ENCODE data around the gene SLF2. TPM values are rescaled to one million over a fixed set of nuclear protein-coding genes. Genes with fewer than 3 reads are reported as not detected.
A peak's percentile ranks its signal among the peaks of the same experiment; 100 is the strongest.

SLF2 gene
- total and polyA plus RNA-seq, 2 of the 13 experiments (the other 11 are each of a cell fraction or from before 2014, with no cell fraction given), result 12.2 to 48.1 TPM

GRCh38 chr10:101008823-101009423 lies 96.2 kb downstream of the SLF2 start (continued):
- no peak for TF ChIP-seq IRF9 (CRISPR knock-in tag; IDR thresholded peaks at IDR 0.05; ENCODE audit: borderline replicate concordance)
- no peak for TF ChIP-seq ZC3H13 (CRISPR knock-in tag; IDR thresholded peaks at IDR 0.05)
- no peak for TF ChIP-seq ZNF331 (CRISPR knock-in tag; IDR thresholded peaks at IDR 0.05)
- TF ChIP-seq HOXA7 (CRISPR knock-in tag; IDR thresholded peaks at IDR 0.05), result no peak
- no peak for TF ChIP-seq ZSCAN5A (CRISPR knock-in tag; IDR thresholded peaks at IDR 0.05; ENCODE audit: borderline replicate concordance)
- TF ChIP-seq ATF1 (CRISPR knock-in tag; IDR thresholded peaks at IDR 0.05), result no peak
- TF ChIP-seq THYN1 (CRISPR knock-in tag; IDR thresholded peaks at IDR 0.05; ENCODE audit: borderline replicate concordance, low read depth), result no peak
- no peak for TF ChIP-seq ZNF232 (CRISPR knock-in tag; IDR thresholded peaks at IDR 0.05; ENCODE audit: borderline replicate concordance)
- no peak for TF ChIP-seq ADNP (CRISPR knock-in tag; IDR thresholded peaks at IDR 0.05)
- TF ChIP-seq NCOA2 (CRISPR knock-in tag; IDR thresholded peaks at IDR 0.05), result peak; percentile 59
- no peak for TF ChIP-seq ZNF431 (CRISPR knock-in tag; IDR thresholded peaks at IDR 0.05; ENCODE audit: borderline replicate concordance, low read depth)
- TF ChIP-seq ZNF274 (CRISPR knock-in tag; IDR thresholded peaks at IDR 0.05), result 0 out of 2 replicates have a peak, but pooled peaks have one; percentile 15
- TF ChIP-seq KDM5A (IDR thresholded peaks at IDR 0.05; ENCODE audit: borderline replicate concordance, low read length), result no peak
- TF ChIP-seq KAT7 (CRISPR knock-in tag; IDR thresholded peaks at IDR 0.05; ENCODE audit: borderline replicate concordance), result no peak
- no peak for TF ChIP-seq ATF3 (CRISPR knock-in tag; IDR thresholded peaks at IDR 0.05)
- no peak for TF ChIP-seq NCOR1 (IDR thresholded peaks at IDR 0.05; ENCODE audit: borderline replicate concordance, low read length)
- TF ChIP-seq ZNF3 (CRISPR knock-in tag; IDR thresholded peaks at IDR 0.05), result no peak
- no peak for TF ChIP-seq SMAD3 (CRISPR knock-in tag; IDR thresholded peaks at IDR 0.05)
- no peak for TF ChIP-seq ZNF235 (CRISPR knock-in tag; IDR thresholded peaks at IDR 0.05; ENCODE audit: borderline replicate concordance)
- TF ChIP-seq ZSCAN30 (CRISPR knock-in tag; IDR thresholded peaks at IDR 0.05), result no peak
- TF ChIP-seq BCLAF1 (IDR thresholded peaks at IDR 0.05), result no peak
- no peak for TF ChIP-seq ZFP82 (CRISPR knock-in tag; IDR thresholded peaks at IDR 0.05; ENCODE audit: borderline replicate concordance)
- TF ChIP-seq TBL1XR1 (IDR thresholded peaks at IDR 0.05; ENCODE audit: borderline replicate concordance, low read length, partially characterized antibody), result no peak
- TF ChIP-seq ZBTB38 (CRISPR knock-in tag; IDR thresholded peaks at IDR 0.05), result no peak
- TF ChIP-seq MNT (IDR thresholded peaks at IDR 0.05), result no peak

All from HepG2 (cell line).